K562 (cell line): ENCODE data around the gene EIF3K. TPM values are rescaled to one million over a fixed set of nuclear protein-coding genes. Genes with fewer than 3 reads are reported as not detected.

Experiments
- BACH1 ChIP-seq: fragments of 200-800 bp; sonication (Bioruptor generic); IDR thresholded peaks from 2 replicates; pipeline ENCODE4 v1.6.1; 2016; ENCODE audit warnings: missing genetic modification characterization, missing compliant biosample characterization
- BCL6 ChIP-seq: fragments of 250-450 bp; sonication (Bioruptor Pico); IDR thresholded peaks from 2 replicates; pipeline ENCODE4 v1.4.0; 2020
- CREM ChIP-seq: IDR thresholded peaks from 2 replicates; pipeline ENCODE4 v1.6.1; 2014; ENCODE audit warnings: antibody characterized with exemption, low read depth
- DPF2 ChIP-seq: fragments of 450-650 bp; IDR thresholded peaks from 2 replicates; pipeline ENCODE4 v1.6.1; 2016
- GABPA ChIP-seq: fragments of 200-800 bp; sonication (Bioruptor generic); conservative IDR thresholded peaks from 2 replicates; pipeline ENCODE4 v1.6.1; 2016; ENCODE audit warnings: low read depth, missing genetic modification characterization, missing compliant biosample characterization
- GTF2A2 ChIP-seq: IDR thresholded peaks from 2 replicates; pipeline ENCODE4 v1.6.1; 2016; ENCODE audit warnings: mild to moderate bottlenecking, missing genetic modification characterization, missing compliant biosample characterization
- GTF2E2 ChIP-seq: fragments of 200-800 bp; sonication (Bioruptor generic); IDR thresholded peaks from 2 replicates; pipeline ENCODE4 v1.6.1; 2016; ENCODE audit warnings: missing genetic modification characterization, missing compliant biosample characterization
- HINFP ChIP-seq: fragments of 450-650 bp; conservative IDR thresholded peaks from 2 replicates; pipeline ENCODE4 v1.6.1; 2016; ENCODE audit warnings: missing genetic modification characterization, low read depth, mild to moderate bottlenecking, control low read depth, missing compliant biosample characterization
- HMGXB4 ChIP-seq: sonication (generic); formaldehyde crosslinking; IDR thresholded peaks from 2 replicates; pipeline ENCODE4 v1.8.1; 2023; ENCODE audit warnings: mild to moderate bottlenecking, missing genetic modification reagents
- HNRNPK ChIP-seq: fragments of 200-400 bp; formaldehyde crosslinking; IDR thresholded peaks from one replicate; pipeline ENCODE4 v1.6.1; 2018; ENCODE audit warnings: mild to moderate bottlenecking, low read depth, low read length; ENCODE audit not compliant: poor library complexity, severe bottlenecking
- ID3 ChIP-seq, 2 experiments: fragments of 250-450 bp in 1 of 2; fragments of 450-650 bp in 1 of 2; sonication (Bioruptor Pico) in 1 of 2; IDR thresholded peaks; 2 replicates each; pipeline versions ENCODE4 v1.6.1 to v1.8.0; 2016 to 2021; ENCODE audit warnings: mild to moderate bottlenecking in 2 of 2, moderate library complexity in 2 of 2, missing compliant biosample characterization in 1 of 2, missing genetic modification characterization in 1 of 2
- NR4A1 ChIP-seq, 2 experiments: fragments of 250-450 bp in 1 of 2; fragments of 450-650 bp in 1 of 2; sonication (Bioruptor Pico) in 1 of 2; IDR thresholded peaks; 2 replicates each; pipeline versions ENCODE4 v1.4.0 to v1.6.1; 2016 to 2020; ENCODE audit warnings: mild to moderate bottlenecking in 2 of 2, missing compliant biosample characterization in 1 of 2, missing genetic modification characterization in 1 of 2, moderate library complexity in 1 of 2
- PTTG1 ChIP-seq: fragments of 450-650 bp; IDR thresholded peaks from 2 replicates; pipeline ENCODE4 v1.6.1; 2016; ENCODE audit warnings: low read depth, mild to moderate bottlenecking, missing genetic modification characterization, missing compliant biosample characterization
- TAF1 ChIP-seq: IDR thresholded peaks from 2 replicates; pipeline ENCODE4 v1.6.1; 2011; ENCODE audit warnings: mild to moderate bottlenecking, low read length, moderate library complexity; ENCODE audit not compliant: insufficient read depth, control insufficient read depth, severe bottlenecking; ENCODE audit errors: extremely low read depth
- VEZF1 ChIP-seq: fragments of 200-800 bp; sonication (Bioruptor generic); IDR thresholded peaks from 2 replicates; pipeline ENCODE4 v1.6.1; 2017; ENCODE audit warnings: missing genetic modification characterization, missing compliant biosample characterization
- ZNF395 ChIP-seq: fragments of 200-800 bp; sonication (Bioruptor generic); IDR thresholded peaks from 2 replicates; pipeline ENCODE4 v1.6.1; 2017; ENCODE audit warnings: missing genetic modification characterization, missing compliant biosample characterization
- ZNF584 ChIP-seq: fragments of 200-800 bp; sonication (Bioruptor generic); IDR thresholded peaks from 2 replicates; pipeline ENCODE4 v1.6.1; 2016; ENCODE audit warnings: low read depth, mild to moderate bottlenecking, missing genetic modification characterization, missing compliant biosample characterization
- ZNF589 ChIP-seq: fragments of 200-800 bp; sonication (Bioruptor generic); IDR thresholded peaks from 2 replicates; pipeline ENCODE4 v1.6.1; 2016; ENCODE audit warnings: low read depth, missing genetic modification characterization, missing compliant biosample characterization
- polyA plus RNA-seq, 8 experiments: library from polyadenylated mRNA; depleted of rRNA in 4 of 8; stranded (reverse) in 5 of 8; unstranded in 3 of 8; fragments of >200 nt; fragmentation: Nextera tagmentation in 2 of 8; fragmentation: Illumina TruSeq in 1 of 8; extraction: Ambion mirVana in 2 of 8; extraction: Trizol in 1 of 8; gene quantifications; 2 replicates each; pipeline versions ENCODE4 v1.2.1 to v1.2.3, GENCODE V29; 2011 to 2014; ENCODE audit warnings: inconsistent platforms in 1 of 8, missing spikeins in 1 of 8
- total RNA-seq, 7 experiments: library from RNA; depleted of rRNA in 6 of 7; stranded (reverse); fragments of >200 nt in 6 of 7; fragmentation: Illumina TruSeq in 2 of 7; extraction: Trizol in 2 of 7; gene quantifications; 2 replicates each; pipeline versions ENCODE4 v1.2.1 to v1.2.3, GENCODE V29; 2011 to 2021; ENCODE audit warnings: low replicate concordance in 1 of 7

EIF3K gene
- total and polyA plus RNA-seq, 9 of the 15 experiments (the other 6 are each of a cell fraction or from before 2014, with no cell fraction given): 387 to 1,827 (median 733) TPM

GRCh38 chr19:38684078-38684861 lies 65.3 kb downstream of the EIF3K start (continued):
- TF ChIP-seq ID3 (CRISPR knock-in tag; IDR thresholded peaks at IDR 0.05) (no peak), ID3 (tag; IDR thresholded peaks at IDR 0.05) (peak; percentile 70; the same call in 1 of the 2 replicates), HMGXB4 (CRISPR knock-in tag) (no peak), CREM (peak; percentile 74), TAF1 (no peak), HNRNPK (no peak), GTF2A2 (tag) (peak; percentile 51; the same call in 1 of the 2 replicates), PTTG1 (tag) (peak; percentile 54; the same call in 1 of the 2 replicates), HINFP (tag) (peak; percentile 73), ZNF395 (CRISPR knock-in tag) (peak; percentile 95), VEZF1 (0 out of 2 replicates have a peak, but pooled peaks have one; percentile 17), NR4A1 (CRISPR knock-in tag; IDR thresholded peaks at IDR 0.05) (no peak), NR4A1 (tag; IDR thresholded peaks at IDR 0.05) (peak; percentile 58; the same call in 1 of the 2 replicates), GTF2E2 (peak; percentile 81; the same call in 1 of the 2 replicates), ZNF584 (CRISPR knock-in tag) (peak; percentile 94), GABPA (tag) (0 out of 2 replicates have a peak, but pooled peaks have one; percentile 4), ZNF589 (CRISPR knock-in tag) (peak; percentile 94), DPF2 (0 out of 2 replicates have a peak, but pooled peaks have one; percentile 12), BACH1 (peak; percentile 58; the same call in 1 of the 2 replicates), BCL6 (CRISPR knock-in tag) (peak; percentile 58; the same call in 1 of the 2 replicates)
